SK-N-SH treated with all-trans-retinoic acid at 6 μM for 48 hours (cell line): ENCODE results near the gene PCNX3.

ENCODE experiments used
- ATAC-seq: fragments of 200-7000 bp; cut with Tn5 transposase; 3 replicates; pipeline ENCODE4 v1.9.1; 2020; ENCODE audit warnings: mild to moderate bottlenecking, moderate library complexity
- ARNTL ChIP-seq: fragments of 450-650 bp; formaldehyde crosslinking; IDR thresholded peaks from 2 replicates; pipeline ENCODE4 v1.5.0; 2020; ENCODE audit warnings: low read depth, mild to moderate bottlenecking, moderate library complexity, borderline replicate concordance
- CSDC2 ChIP-seq: fragments of 250-450 bp; sonication (Bioruptor Pico); IDR thresholded peaks from 2 replicates; pipeline ENCODE4 v1.5.0; 2020; ENCODE audit warnings: mild to moderate bottlenecking, moderate library complexity
- ISL1 ChIP-seq: fragments of 250-450 bp; sonication (Bioruptor Pico); IDR thresholded peaks from 2 replicates; pipeline ENCODE4 v2.1.2; 2022; ENCODE audit warnings: mild to moderate bottlenecking, moderate library complexity
- OSR1 ChIP-seq: fragments of 250-450 bp; sonication (Bioruptor Pico); IDR thresholded peaks from 2 replicates; pipeline ENCODE4 v1.8.0; 2022; ENCODE audit warnings: moderate library complexity, mild to moderate bottlenecking, inconsistent platforms
- PPARA ChIP-seq: fragments of 250-450 bp; sonication (Bioruptor Pico); IDR thresholded peaks from 2 replicates; pipeline ENCODE4 v1.5.0; 2020; ENCODE audit warnings: mild to moderate bottlenecking, borderline replicate concordance
- TCF4 ChIP-seq: fragments of 250-450 bp; sonication (Bioruptor Pico); IDR thresholded peaks from 2 replicates; pipeline ENCODE4 v1.8.0; 2021; ENCODE audit warnings: mild to moderate bottlenecking, moderate library complexity, borderline replicate concordance
- ZC3H10 ChIP-seq: fragments of 250-450 bp; sonication (Bioruptor Pico); IDR thresholded peaks from 2 replicates; pipeline ENCODE4 v1.5.1; 2021; ENCODE audit warnings: mild to moderate bottlenecking, moderate library complexity
- ZFP30 ChIP-seq: fragments of 450-650 bp; formaldehyde crosslinking; IDR thresholded peaks from 2 replicates; pipeline ENCODE4 v1.5.0; 2022; ENCODE audit warnings: mild to moderate bottlenecking, moderate library complexity
- ZNF70 ChIP-seq: fragments of 450-650 bp; formaldehyde crosslinking; IDR thresholded peaks from 2 replicates; pipeline ENCODE4 v1.5.0; 2020; ENCODE audit warnings: mild to moderate bottlenecking, moderate library complexity
- ZNF8 ChIP-seq: fragments of 450-650 bp; formaldehyde crosslinking; IDR thresholded peaks from 2 replicates; pipeline ENCODE4 v1.5.0; 2020; ENCODE audit warnings: mild to moderate bottlenecking, moderate library complexity
- TF ChIP-seq, protein P1 (sequence below): fragments of 250-450 bp; sonication (Bioruptor Pico); IDR thresholded peaks from 2 replicates; pipeline ENCODE4 v1.5.0; 2020; ENCODE audit warnings: mild to moderate bottlenecking, moderate library complexity
- TF ChIP-seq, protein P2 (sequence below): fragments of 250-450 bp; sonication (Bioruptor Pico); IDR thresholded peaks from 2 replicates; pipeline ENCODE4 v1.8.0; 2021; ENCODE audit warnings: low read depth, mild to moderate bottlenecking, moderate library complexity, borderline replicate concordance
- TF ChIP-seq, protein P3 (sequence below): fragments of 250-450 bp; sonication (Bioruptor Pico); IDR thresholded peaks from 2 replicates; pipeline ENCODE4 v1.8.0; 2020; ENCODE audit warnings: mild to moderate bottlenecking, moderate library complexity, borderline replicate concordance
- TF ChIP-seq, protein P4 (sequence below): fragments of 250-450 bp; sonication (Bioruptor Pico); IDR thresholded peaks from 2 replicates; pipeline ENCODE4 v1.5.1; 2021; ENCODE audit warnings: mild to moderate bottlenecking, moderate library complexity

The PCNX3 gene

DNA sequence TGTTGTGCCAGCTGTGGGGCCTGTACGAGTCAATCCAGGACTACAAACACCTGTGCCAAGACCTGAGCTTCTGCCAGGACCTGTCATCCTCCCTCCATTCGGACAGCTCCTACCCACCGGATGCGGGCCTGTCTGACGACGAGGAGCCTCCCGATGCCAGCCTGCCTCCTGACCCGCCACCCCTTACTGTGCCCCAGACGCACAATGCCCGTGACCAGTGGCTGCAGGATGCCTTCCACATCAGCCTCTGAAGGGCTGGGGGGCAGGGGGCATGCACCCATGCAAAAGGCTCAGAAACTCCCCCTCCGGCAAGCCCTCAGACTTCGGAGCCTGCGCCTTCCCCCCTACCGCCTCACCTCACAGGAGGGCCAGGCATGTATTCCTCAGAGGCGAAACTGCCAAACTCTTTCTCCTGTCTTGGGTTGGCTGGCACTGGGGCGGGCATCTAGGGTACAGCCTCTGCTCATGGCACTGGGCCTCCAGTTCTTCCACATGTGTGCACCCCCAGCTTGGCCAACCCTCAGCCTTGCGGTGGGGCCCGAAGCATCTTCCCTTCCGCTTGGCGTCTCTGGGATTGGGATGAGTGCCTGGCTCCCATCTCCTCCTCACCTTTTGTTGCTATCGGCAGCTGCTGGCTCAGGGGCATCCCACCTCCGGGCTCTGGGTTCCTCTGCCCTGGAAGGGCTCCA is 42.0 kb upstream of the PCNX3 start:
- TF ChIP-seq ISL1 (CRISPR knock-in tag) (no peak), ZNF8 (CRISPR knock-in tag) (no peak), PPARA (CRISPR knock-in tag) (no peak), CSDC2 (CRISPR knock-in tag) (no peak), ZNF70 (CRISPR knock-in tag) (no peak), ARNTL (CRISPR knock-in tag) (no peak), ZC3H10 (CRISPR knock-in tag) (no peak), OSR1 (no peak)
- TF ChIP-seq, protein P1, sequence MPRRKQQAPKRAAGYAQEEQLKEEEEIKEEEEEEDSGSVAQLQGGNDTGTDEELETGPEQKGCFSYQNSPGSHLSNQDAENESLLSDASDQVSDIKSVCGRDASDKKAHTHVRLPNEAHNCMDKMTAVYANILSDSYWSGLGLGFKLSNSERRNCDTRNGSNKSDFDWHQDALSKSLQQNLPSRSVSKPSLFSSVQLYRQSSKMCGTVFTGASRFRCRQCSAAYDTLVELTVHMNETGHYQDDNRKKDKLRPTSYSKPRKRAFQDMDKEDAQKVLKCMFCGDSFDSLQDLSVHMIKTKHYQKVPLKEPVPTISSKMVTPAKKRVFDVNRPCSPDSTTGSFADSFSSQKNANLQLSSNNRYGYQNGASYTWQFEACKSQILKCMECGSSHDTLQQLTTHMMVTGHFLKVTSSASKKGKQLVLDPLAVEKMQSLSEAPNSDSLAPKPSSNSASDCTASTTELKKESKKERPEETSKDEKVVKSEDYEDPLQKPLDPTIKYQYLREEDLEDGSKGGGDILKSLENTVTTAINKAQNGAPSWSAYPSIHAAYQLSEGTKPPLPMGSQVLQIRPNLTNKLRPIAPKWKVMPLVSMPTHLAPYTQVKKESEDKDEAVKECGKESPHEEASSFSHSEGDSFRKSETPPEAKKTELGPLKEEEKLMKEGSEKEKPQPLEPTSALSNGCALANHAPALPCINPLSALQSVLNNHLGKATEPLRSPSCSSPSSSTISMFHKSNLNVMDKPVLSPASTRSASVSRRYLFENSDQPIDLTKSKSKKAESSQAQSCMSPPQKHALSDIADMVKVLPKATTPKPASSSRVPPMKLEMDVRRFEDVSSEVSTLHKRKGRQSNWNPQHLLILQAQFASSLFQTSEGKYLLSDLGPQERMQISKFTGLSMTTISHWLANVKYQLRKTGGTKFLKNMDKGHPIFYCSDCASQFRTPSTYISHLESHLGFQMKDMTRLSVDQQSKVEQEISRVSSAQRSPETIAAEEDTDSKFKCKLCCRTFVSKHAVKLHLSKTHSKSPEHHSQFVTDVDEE (CRISPR knock-in tag) = no peak
- TF ChIP-seq, protein P2, sequence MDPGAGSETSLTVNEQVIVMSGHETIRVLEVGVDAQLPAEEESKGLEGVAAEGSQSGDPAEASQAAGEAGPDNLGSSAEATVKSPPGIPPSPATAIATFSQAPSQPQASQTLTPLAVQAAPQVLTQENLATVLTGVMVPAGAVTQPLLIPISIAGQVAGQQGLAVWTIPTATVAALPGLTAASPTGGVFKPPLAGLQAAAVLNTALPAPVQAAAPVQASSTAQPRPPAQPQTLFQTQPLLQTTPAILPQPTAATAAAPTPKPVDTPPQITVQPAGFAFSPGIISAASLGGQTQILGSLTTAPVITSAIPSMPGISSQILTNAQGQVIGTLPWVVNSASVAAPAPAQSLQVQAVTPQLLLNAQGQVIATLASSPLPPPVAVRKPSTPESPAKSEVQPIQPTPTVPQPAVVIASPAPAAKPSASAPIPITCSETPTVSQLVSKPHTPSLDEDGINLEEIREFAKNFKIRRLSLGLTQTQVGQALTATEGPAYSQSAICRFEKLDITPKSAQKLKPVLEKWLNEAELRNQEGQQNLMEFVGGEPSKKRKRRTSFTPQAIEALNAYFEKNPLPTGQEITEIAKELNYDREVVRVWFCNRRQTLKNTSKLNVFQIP = no peak
- ATAC-seq = no peak

DNA sequence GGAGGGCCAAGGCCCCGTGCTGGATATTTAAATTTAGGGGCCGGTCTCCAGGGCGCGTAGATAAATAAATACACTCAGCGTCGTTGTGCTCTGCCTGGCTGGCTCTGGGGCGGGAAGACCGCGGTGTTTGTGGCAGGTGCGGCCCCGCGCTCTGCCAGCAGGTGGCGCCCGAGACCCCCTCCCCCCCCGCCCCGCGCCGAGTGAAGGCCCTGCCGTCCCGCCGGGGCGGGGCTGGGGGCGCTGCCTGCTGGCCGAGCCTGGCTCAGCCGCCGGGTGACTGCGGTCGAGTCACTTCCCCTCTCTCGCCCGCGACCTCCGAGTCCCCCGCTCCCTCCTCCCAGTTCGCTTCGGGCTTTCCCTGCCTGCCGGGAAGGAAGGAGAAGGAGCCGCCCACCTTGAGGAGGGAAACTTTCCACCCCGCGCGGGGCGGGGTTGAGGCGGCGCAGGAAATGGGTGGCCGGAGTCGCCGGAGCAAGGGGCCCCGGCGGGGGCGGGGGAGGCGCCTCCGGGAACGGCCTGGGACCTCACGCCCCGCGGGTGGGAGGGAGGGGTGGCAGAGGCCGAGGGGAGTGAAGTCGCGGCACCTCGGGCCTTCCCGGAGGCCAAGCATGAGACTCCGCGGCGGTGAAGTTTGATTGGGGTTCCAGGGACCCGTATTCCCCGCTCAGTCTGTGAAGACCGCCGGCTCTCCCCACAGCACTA is 41.3 kb upstream of the PCNX3 start:
- no peak for TF ChIP-seq ZFP30 (CRISPR knock-in tag)
- TF ChIP-seq, protein P3, sequence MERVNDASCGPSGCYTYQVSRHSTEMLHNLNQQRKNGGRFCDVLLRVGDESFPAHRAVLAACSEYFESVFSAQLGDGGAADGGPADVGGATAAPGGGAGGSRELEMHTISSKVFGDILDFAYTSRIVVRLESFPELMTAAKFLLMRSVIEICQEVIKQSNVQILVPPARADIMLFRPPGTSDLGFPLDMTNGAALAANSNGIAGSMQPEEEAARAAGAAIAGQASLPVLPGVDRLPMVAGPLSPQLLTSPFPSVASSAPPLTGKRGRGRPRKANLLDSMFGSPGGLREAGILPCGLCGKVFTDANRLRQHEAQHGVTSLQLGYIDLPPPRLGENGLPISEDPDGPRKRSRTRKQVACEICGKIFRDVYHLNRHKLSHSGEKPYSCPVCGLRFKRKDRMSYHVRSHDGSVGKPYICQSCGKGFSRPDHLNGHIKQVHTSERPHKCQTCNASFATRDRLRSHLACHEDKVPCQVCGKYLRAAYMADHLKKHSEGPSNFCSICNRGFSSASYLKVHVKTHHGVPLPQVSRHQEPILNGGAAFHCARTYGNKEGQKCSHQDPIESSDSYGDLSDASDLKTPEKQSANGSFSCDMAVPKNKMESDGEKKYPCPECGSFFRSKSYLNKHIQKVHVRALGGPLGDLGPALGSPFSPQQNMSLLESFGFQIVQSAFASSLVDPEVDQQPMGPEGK (CRISPR knock-in tag) = no peak
- TF ChIP-seq CSDC2 (CRISPR knock-in tag) = no peak
- no peak for TF ChIP-seq TCF4
- ATAC-seq = peak; percentile 30

DNA sequence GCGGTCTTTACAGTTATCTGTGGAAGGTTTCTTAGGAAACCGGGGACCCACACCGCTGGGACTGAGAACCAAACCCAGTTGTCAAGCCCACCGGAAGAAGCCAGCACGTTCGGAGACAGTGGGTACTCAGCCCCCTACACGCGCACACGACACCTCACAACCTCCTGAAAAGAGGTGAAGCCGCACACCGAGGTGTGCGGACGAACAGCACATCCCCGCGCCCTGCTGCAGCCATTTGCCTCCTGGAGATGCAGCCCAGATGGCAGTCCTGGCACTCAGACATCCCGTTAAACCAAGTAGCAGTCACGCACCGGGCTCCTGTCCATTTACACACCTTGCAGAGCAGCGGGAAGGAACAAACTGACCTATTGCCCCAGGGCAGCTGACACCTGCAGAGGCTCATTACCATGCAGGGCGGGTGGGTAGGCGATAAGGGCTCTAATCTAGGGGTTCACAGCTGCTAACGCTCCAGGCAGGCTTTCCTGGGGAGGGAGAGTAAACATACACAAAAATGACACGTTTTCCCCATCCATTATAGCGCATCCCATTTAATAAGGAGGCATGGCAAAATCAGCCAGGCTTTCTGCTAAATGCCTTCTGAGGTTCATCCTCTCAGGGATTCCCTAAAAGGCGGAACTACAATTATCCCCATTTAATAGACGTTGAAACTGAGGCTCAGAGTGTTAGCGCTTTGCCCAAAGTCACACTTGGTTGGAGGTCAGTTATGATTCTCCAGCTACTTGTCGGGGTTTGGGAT is 40.6 kb upstream of the PCNX3 start:
- ATAC-seq = no peak
- TF ChIP-seq, protein P3 (CRISPR knock-in tag) = no peak
- TF ChIP-seq ISL1 (CRISPR knock-in tag) (no peak), ARNTL (CRISPR knock-in tag) (no peak)
- TF ChIP-seq, protein P4, sequence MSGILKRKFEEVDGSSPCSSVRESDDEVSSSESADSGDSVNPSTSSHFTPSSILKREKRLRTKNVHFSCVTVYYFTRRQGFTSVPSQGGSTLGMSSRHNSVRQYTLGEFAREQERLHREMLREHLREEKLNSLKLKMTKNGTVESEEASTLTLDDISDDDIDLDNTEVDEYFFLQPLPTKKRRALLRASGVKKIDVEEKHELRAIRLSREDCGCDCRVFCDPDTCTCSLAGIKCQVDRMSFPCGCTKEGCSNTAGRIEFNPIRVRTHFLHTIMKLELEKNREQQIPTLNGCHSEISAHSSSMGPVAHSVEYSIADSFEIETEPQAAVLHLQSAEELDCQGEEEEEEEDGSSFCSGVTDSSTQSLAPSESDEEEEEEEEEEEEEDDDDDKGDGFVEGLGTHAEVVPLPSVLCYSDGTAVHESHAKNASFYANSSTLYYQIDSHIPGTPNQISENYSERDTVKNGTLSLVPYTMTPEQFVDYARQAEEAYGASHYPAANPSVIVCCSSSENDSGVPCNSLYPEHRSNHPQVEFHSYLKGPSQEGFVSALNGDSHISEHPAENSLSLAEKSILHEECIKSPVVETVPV (CRISPR knock-in tag) = peak; percentile 64; the same call in 1 of the 2 replicates
